Adrenal gland (tissue), 12 donors: ENCODE measurements around the gene COQ2. TPM values are rescaled to one million over a fixed set of nuclear protein-coding genes. Genes with fewer than 3 reads are reported as not detected.

Source experiments
- DNase-seq, 7 donors: peaks; one replicate each; pipeline ENCODE4 v3.0.0-alpha.2; 2019 to 2020
- H3K27ac ChIP-seq, 5 donors: fragments of 200-600 bp; sonication (generic) in 4 of 5; 1 replicate in 3 of 5; 2 replicates in 2 of 5; pipeline versions ENCODE4 v1.5.1 to v1.8.0; 2016 to 2020; ENCODE audit warnings: mild to moderate bottlenecking in 1 of 5
- H3K27me3 ChIP-seq: fragments of 200-600 bp; 2 replicates; pipeline ENCODE4 v1.8.0; 2021
- H3K36me3 ChIP-seq, 2 donors: fragments of 200-600 bp; replicated peaks in 1 of 2; 1 replicate in 1 of 2; 2 replicates in 1 of 2; pipeline versions ENCODE4 v1.5.1 to v1.8.0; 2018 to 2022
- H3K4me1 ChIP-seq, 2 donors: fragments of 200-600 bp; replicated peaks in 1 of 2; 1 replicate in 1 of 2; 2 replicates in 1 of 2; pipeline versions ENCODE4 v1.5.1 to v1.8.0; 2018 to 2021
- H3K4me3 ChIP-seq, 4 donors: fragments of 200-600 bp; sonication (generic) in 3 of 4; one replicate each; pipeline ENCODE4 v1.5.1; 2016 to 2018
- H3K9me3 ChIP-seq, 3 donors: fragments of 200-600 bp; sonication (generic) in 1 of 3; replicated peaks in 1 of 3; 1 replicate in 2 of 3; 2 replicates in 1 of 3; pipeline versions ENCODE4 v1.5.1 to v1.8.0; 2016 to 2021
- CTCF ChIP-seq, 6 experiments: fragments of 450-650 bp in 4 of 6; fragments of 200-600 bp in 2 of 6; sonication (generic) in 1 of 6; IDR thresholded peaks; 1 replicate in 5 of 6; 2 replicates in 1 of 6; pipeline versions ENCODE4 v1.5.1 to v1.8.0; 2016 to 2021; ENCODE audit warnings: antibody characterized with exemption in 6 of 6, mild to moderate bottlenecking in 2 of 6, moderate library complexity in 1 of 6
- POLR2A ChIP-seq, 2 donors: fragments of 450-650 bp; IDR thresholded peaks; one replicate each; pipeline ENCODE4 v1.6.1; 2017; ENCODE audit warnings: antibody characterized with exemption in 2 of 2, mild to moderate bottlenecking in 2 of 2, moderate library complexity in 1 of 2
- WGBS, 4 donors: extraction: QIAGEN DNeasy Blood & Tissue Kit in 2 of 4; methylation state at CpG; one replicate each; pipeline versions ENCODE4 v1.1.5 to v1.1.7; 2013 to 2017; 5-methylcytosine and 5-hydroxymethylcytosine counted together
- intact Hi-C, 2 donors: fragments of 100-400 bp; cut with DNase I; formaldehyde crosslinking; loops; one replicate each; pipeline versions ENCODE4 v1.14.1 to v1.15.0; 2022 to 2023
- polyA plus RNA-seq, 3 donors: library from polyadenylated mRNA; stranded (reverse); fragments of 200-250 nt in 2 of 3; fragments of 350-450 nt in 1 of 3; fragmentation: Illumina TruSeq in 1 of 3; extraction: RNeasy Lipid Tissue Mini Kit (QIAGEN cat#74804) in 1 of 3; gene quantifications; one replicate each; pipeline ENCODE4 v1.2.3, GENCODE V29; 2013 to 2014
- total RNA-seq, 9 donors: library from RNA; depleted of rRNA in 4 of 9; stranded (reverse); fragments of >200 nt in 4 of 9; fragments of 120-200 nt in 1 of 9; fragmentation: NEBNext Ultra II Directional in 1 of 9; extraction: Animal tissue kit (Norgen Biotek cat#: 25700) in 1 of 9; gene quantifications; one replicate each; pipeline versions ENCODE4 v1.1.0 to v1.2.4, GENCODE V29; 2013 to 2023
- donor health status: healthy with polysubstance abuse.
- donor health status: Bipolar disorder and iron deficiency.
- donor health status: DM: yes; HTN: yes; CAD: no.
- donor health status: DM: no; HTN: no; CAD: no.
- donor health status: DM: no; HTN: no; CAD: no.
- donor health status: DM: yes; HTN: yes; CAD: no.

The COQ2 gene
- total and polyA plus RNA-seq, 12 donors: 10.5 to 73.9 (median 30.9) TPM

GRCh38 chr4:83232082-83232481, 52.5 kb downstream of the COQ2 start:
- no peak overlapping the region for H3K4me3 ChIP-seq
- H3K27me3 ChIP-seq: no peaks in the 10 kb centered on the region
- intact Hi-C loops: loop anchor here in 1 of 2 donors (5.0 kb wide), 1 partner anchor 50 kb away; the partner anchor contains the start of gene COQ2
- no peaks in the 10 kb centered on the region for H3K9me3 ChIP-seq
- 66 to 76% (median 68%) methylated on average over 1 of the region's 1 CpG for WGBS, 4 donors
- no peak for TF ChIP-seq CTCF (IDR thresholded peaks at IDR 0.05)
- TF ChIP-seq POLR2A (IDR thresholded peaks at IDR 0.05): no peak
- no peak overlapping the region for H3K27ac ChIP-seq
- H3K36me3 ChIP-seq: no peaks in the 10 kb centered on the region
- no peaks in the 10 kb centered on the region for H3K4me1 ChIP-seq
- DNase-seq: no peak

- no peak for TF ChIP-seq POLR2A (IDR thresholded peaks at IDR 0.05)
- TF ChIP-seq CTCF (IDR thresholded peaks at IDR 0.05): no peak
- no peaks in the 10 kb centered on the region for H3K27me3 ChIP-seq
- H3K9me3 ChIP-seq: no peaks in the 10 kb centered on the region
- no peak overlapping the region for H3K27ac ChIP-seq
- H3K4me1 ChIP-seq: no peaks in the 10 kb centered on the region
- intact Hi-C loops: loop anchor here in 1 of 2 donors (5.0 kb wide), 1 partner anchor 51 kb away; the partner anchor contains the start of gene COQ2
- H3K36me3 ChIP-seq: no peaks in the 10 kb centered on the region
- H3K4me3 ChIP-seq: no peak overlapping the region
- 56 to 82% (median 70%) methylated on average over 1 of the region's 1 CpG for WGBS, 4 donors
- no peak for DNase-seq
These were observed 53.0 kb downstream of the COQ2 start for GRCh38 chr4:83231620-83232076.

GRCh38 chr4:83230928-83231327, 53.7 kb downstream of the COQ2 start:
- H3K27me3 ChIP-seq: no peaks in the 10 kb centered on the region
- TF ChIP-seq CTCF (IDR thresholded peaks at IDR 0.05) (no peak), POLR2A (IDR thresholded peaks at IDR 0.05) (no peak)
- no peak overlapping the region for H3K27ac ChIP-seq
- intact Hi-C loops: loop anchor here in 1 of 2 donors (5.0 kb wide), 1 partner anchor 51 kb away; the partner anchor contains the start of gene COQ2
- 60 to 73% (median 67%) methylated on average over 3 of the region's 3 CpGs for WGBS, 4 donors
- no peaks in the 10 kb centered on the region for H3K9me3 ChIP-seq
- no peak for DNase-seq
- no peak overlapping the region for H3K4me3 ChIP-seq
- no peaks in the 10 kb centered on the region for H3K4me1 ChIP-seq
- no peaks in the 10 kb centered on the region for H3K36me3 ChIP-seq

GRCh38 chr4:83229791-83230190, 54.8 kb downstream of the COQ2 start:
- intact Hi-C loops: loop anchor here in 1 of 2 donors (5.0 kb wide), 1 partner anchor 53 kb away; the partner anchor contains the start of gene COQ2
- no peak overlapping the region for H3K4me3 ChIP-seq
- H3K9me3 ChIP-seq: no peaks in the 10 kb centered on the region
- no peaks in the 10 kb centered on the region for H3K36me3 ChIP-seq
- no peak for DNase-seq
- H3K27me3 ChIP-seq: no peaks in the 10 kb centered on the region
- TF ChIP-seq POLR2A (IDR thresholded peaks at IDR 0.05) (no peak), CTCF (IDR thresholded peaks at IDR 0.05) (no peak)
- H3K4me1 ChIP-seq: no peaks in the 10 kb centered on the region
- H3K27ac ChIP-seq: no peak overlapping the region
- 72 to 97% (median 90%) methylated on average over 3 of the region's 3 CpGs for WGBS, 4 donors
